HG03378 (cell line): ENCODE data around the gene SYNPR.

Experiments used
- ATAC-seq: cut with Tn5 transposase; IDR thresholded peaks from one replicate; pipeline ENCODE4 v1.9.1; 2021; ENCODE audit warnings: mild to moderate bottlenecking, moderate library complexity; ENCODE audit not compliant: unreplicated experiment

The SYNPR gene

DNA sequence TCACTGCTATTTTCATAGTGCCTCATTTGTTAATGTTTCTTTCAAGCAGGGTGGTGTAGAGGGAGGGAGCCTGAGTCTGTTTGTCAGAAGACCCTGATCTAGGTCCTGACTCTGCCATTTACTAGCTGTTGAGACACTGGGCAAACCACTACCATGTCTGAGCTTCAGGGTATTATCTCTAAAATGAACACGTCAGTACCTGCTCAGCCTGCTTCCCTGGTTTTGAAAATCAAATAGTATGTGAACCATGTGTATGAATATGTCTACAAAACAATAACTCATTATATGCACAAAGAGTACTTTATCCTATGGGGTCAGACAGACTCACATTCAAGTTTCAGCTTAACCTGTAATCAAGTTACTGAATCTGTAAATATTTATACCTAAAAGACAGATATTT is 25.1 kb downstream of the SYNPR start:
- no peak for ATAC-seq

GRCh38 chr3:63304421-63304820 is 26.3 kb downstream of the SYNPR start:
- ATAC-seq = no peak

DNA sequence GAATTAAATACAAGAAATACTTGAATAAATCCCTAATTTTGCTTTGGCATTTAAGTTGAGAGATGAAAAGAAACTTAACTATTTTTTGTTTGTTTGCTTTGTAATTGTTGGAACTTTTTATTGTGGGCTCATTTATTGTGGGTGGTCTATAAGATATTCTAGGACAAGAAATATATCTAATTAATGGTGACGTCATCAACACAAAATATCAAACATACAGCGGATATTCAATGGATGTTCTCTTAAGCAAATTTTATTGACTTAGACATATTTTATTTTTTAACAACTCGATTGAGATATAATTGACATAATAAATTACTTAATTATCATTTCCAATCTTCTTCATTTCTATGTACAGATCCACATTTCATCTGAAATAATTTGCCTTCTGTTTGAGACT is 30.0 kb downstream of the SYNPR start:
- no peak for ATAC-seq

DNA sequence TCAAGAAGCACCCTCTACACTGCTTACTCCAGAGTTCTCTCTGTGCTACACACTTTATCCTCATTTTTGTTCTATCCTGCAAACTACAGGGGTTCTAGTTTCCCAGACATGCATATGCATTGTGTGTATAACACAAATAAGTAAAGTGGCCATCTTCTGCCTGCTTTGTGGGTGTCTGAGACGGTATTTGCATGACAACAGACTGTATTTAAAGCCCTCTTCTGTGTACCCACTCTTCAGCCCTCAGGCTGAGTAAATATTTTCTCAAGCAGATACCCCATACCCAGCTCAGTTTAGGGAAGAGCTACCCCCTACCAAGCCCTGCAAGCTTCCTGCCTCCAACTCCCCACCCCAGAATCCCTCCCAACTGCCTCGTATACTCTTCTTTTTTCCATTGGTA is 31.7 kb downstream of the SYNPR start:
- ATAC-seq = no peak

GRCh38 chr3:63323766-63324165 is 45.7 kb downstream of the SYNPR start:
- ATAC-seq = no peak

GRCh38 chr3:63324621-63325020 is 46.5 kb downstream of the SYNPR start:
- no peak for ATAC-seq

- ATAC-seq = no peak
Measured at GRCh38 chr3:63325386-63325785, 47.3 kb downstream of the SYNPR start.

DNA sequence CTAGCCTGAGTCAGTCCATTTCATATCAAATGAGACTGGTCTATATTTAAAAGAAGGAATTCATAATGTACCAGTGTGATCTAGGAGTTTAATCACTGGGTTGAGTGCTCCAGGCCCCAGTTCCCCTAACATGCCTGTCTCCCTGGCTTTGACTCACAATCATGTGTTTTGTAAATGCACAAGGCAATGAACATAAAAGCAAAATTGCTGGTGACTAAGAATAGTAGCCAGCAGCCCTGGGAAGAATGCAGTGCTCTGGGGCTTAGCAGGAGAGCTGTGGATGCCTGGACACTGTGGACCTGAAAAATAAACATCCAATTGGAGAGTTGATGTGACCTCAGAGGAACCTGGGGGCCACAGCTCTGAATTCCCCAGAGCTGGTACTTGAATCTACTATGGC is 50.3 kb downstream of the SYNPR start:
- ATAC-seq = no peak

GRCh38 chr3:63331520-63331919 is 53.4 kb downstream of the SYNPR start:
- no peak for ATAC-seq

GRCh38 chr3:63333815-63334214 is 55.7 kb downstream of the SYNPR start:
- ATAC-seq = no peak

- ATAC-seq = no peak
Measured at GRCh38 chr3:63338351-63338750, 60.2 kb downstream of the SYNPR start.

DNA sequence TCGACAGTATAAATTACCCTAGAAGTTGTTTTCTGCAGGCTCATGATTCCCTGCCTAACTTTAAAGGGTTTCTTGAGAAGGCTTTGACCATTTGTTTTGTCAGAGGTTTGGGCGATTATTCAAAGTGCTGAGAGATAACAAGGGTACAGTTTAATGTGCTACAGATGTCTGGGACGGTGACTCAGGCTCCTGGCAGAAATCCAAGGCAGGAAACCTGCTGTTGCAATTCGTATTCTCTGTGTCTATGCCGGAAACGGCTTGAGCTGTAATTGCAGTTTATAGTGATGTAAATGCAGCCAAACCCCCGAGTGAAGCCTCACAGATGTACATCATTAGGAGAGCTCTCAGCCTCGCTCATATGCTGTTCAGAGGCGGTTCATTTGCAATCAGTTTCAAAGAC is 65.6 kb downstream of the SYNPR start:
- peak; percentile 75 for ATAC-seq

DNA sequence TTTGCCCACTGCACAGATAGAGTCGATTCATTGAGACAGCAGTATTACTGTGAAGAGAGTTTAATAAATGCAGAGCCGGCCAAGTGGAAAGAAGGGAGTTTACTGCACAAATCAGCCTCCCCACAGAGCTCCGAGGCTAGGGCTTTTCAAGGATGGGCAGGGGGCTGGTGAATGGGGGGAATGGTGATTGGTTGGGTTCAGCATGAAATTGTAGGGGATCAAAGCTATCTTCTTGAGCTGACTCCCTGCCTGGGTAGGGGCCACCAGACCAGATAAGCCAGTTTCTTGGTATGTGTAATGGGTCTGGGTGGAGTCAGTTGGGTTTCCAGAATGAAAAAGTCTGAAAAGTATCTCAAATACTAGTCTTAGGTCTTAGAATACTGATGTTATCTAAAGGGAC is 66.6 kb downstream of the SYNPR start:
- ATAC-seq = no peak

DNA sequence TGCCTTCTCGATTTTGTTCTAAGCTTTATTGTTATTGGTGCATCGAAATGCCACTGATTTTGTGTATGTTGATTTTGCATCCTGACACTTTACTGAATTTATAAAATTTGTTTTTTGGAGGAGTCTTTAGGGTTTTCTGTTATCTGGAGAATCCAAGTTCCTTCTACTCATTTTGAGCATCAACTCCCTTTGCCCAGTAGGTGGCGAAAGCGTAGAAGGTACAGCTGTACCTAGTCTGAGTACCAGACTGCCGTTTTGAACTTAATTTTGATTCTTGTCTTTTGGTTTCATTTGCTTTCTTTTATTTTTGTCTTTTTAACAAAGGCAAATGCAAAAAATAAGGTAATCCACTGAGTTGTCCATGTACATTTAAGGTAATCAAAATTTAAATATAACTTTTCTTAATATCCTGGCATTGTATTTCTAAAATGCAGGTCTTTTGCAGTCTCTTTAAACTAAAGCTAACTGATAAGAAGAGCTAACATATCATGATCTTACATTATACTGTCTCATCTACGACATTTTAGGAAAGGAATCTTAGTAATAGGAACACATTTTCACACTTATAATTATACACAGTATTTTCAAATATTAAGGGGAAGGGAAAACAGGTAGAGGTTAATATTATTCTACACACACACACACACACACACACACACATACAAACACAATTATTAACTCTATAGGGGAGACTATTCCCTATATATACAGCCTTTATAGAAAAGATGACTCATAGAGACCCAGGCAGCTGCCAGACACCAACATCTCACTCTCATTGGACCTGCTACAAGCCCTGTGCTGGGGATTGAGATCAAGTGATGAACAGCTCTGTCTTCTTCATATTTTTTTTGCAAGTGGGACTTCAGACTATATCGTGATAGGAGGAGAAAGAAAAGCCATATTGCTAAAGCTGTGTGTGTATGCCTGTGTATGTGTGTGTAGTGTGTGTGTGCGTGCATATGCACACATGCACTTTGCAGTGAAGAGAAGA is 71.8 kb downstream of the SYNPR start:
- ATAC-seq = peak; percentile 72

DNA sequence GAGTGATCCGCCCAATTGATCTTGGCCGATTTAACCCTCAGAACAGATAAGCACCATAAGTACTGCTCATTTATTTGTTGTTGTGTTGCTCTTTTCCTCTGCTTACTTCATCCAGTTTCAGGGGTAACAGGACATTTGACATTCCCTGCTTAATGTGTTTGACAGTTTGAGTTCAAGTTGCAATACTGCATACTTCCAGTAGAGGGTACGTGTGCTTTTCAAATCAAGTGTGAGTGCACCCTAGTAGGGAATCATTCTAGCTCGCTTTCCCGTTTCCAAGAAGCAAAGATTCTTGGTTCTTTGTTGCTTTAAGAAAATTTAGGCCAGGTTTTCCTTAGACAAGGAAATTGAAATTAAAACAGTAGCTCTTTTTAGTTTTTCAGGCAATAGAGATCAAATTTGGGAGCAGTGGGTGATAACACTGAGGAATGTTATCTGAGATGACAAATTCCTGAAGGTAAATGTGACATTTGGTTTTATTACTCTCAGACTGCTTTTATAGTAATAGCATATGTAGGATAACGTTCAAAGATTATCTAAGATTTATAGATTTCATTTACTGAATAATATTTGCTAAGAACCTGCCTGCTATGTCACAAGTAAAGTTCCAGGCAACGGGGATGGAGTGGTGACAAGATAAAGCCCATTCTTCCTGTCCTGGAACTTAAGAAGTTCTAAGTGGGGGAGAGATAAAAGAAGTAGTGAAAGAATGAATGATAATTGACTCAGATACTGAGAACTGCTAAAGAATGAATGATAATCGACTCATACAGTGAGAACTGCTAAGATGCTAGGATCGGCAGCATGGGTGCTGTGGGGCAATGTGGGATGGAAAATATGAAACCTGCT is 73.3 kb downstream of the SYNPR start:
- peak; percentile 77 for ATAC-seq

- no peak for ATAC-seq
Measured at GRCh38 chr3:63352008-63352279, 73.8 kb downstream of the SYNPR start.

- no peak for ATAC-seq
Measured at GRCh38 chr3:63353383-63353782, 75.3 kb downstream of the SYNPR start.

DNA sequence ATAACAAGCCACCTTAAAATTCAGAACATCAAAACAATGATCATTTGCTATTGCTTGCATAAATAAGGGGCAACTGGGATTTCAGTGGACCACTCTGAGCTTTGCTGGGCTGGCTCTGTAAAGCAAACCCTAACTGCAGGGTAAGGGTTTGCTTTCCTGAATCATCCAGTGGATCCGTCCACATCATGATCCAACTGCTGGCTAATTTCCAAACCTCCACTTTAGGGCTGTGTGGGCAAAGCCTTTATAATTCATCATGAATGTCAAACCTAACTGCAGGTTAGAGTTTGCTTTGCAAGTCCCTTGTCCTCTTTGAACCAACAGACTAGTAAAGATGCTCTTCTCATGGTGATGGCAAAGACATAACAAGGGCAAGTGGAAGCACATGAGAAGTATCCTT is 76.1 kb downstream of the SYNPR start:
- no peak for ATAC-seq

GRCh38 chr3:63355809-63356208 is 77.7 kb downstream of the SYNPR start:
- no peak for ATAC-seq

GRCh38 chr3:63364495-63364894 is 86.4 kb downstream of the SYNPR start:
- no peak for ATAC-seq

DNA sequence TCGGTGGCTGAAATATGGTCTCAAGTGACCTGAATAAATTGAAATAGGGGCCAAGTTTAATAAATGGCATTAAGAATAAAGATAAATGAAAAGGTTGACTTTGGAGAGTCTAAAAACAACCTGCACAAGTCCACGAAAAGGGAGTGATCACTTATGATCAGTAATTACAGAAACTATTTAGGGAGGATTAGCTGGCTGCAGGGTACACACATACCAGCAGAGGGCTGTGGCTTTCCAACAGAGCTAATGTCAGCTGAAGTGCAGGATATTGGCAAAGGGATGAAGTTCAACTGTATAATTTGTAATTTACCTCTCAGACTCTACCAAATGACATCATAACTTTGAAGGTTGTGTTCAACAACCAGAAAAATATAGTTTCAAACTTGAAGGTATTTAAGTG is 86.8 kb downstream of the SYNPR start:
- ATAC-seq = no peak

GRCh38 chr3:63365671-63366070 is 87.6 kb downstream of the SYNPR start:
- no peak for ATAC-seq
